K562 (cell line): ENCODE data around the gene VCAN. TPM values are rescaled to one million over a fixed set of nuclear protein-coding genes. Genes with fewer than 3 reads are reported as not detected.

ENCODE experiments used
- ATAC-seq: fragments of 200-7000 bp; cut with Tn5 transposase; 3 replicates; pipeline ENCODE4 v1.9.1; 2020; ENCODE audit warnings: moderate library complexity
- BruUV-seq: library from RNA; stranded (reverse); fragments of 400-500 nt; replicated peaks from 2 replicates; lab custom pipeline; 2021; lab: Mats Ljungman, UMichigan
- CTCF ChIA-PET: fragments of 300-600 bp; formaldehyde crosslinking; extraction: SDS; loops from one replicate; lab custom pipeline; 2021; ENCODE audit warnings: low intra/inter-chr PET ratio; lab: Yijun Ruan, JAX
- POLR2A ChIA-PET: fragments of 300-600, 350-650 bp; sonication (Branson Sonifier 250); formaldehyde crosslinking; extraction: SDS; loops from one replicate; lab custom pipeline; 2021; ENCODE audit warnings: antibody characterized with exemption, inconsistent platforms; lab: Yijun Ruan, JAX
- DNase-seq, 4 experiments: peaks; one replicate each; pipeline versions ENCODE4 v3.0.0 to v3.0.0-alpha.2; 2011 to 2018; ENCODE audit warnings: low spot score in 3 of 4, mixed read lengths in 3 of 4; ENCODE audit errors: extremely low read depth in 1 of 4
- FAIRE-seq: peaks from 2 replicates; lab custom pipeline; 2011; peaks lifted over from hg19 to GRCh38; lab: Jason Lieb, UNC
- H2AFZ ChIP-seq: 2 replicates; pipeline ENCODE4 v1.6.0; 2011; ENCODE audit warnings: low read depth, low read length, control low read depth, inconsistent platforms
- H3K27ac ChIP-seq: fragments of 200-600 bp; 3 replicates; pipeline ENCODE4 v1.8.0; 2011; ENCODE audit warnings: low read depth, mild to moderate bottlenecking, control low read depth, inconsistent platforms, low read length, moderate library complexity, mixed read lengths; ENCODE audit errors: extremely low read depth
- H3K27me3 ChIP-seq, 2 experiments: fragments of 300-600 bp in 1 of 2; 2 replicates in 1 of 2; 3 replicates in 1 of 2; pipeline versions ENCODE4 v1.6.0 to v1.8.0; 2011; ENCODE audit warnings: inconsistent platforms in 2 of 2, low read length in 2 of 2, mild to moderate bottlenecking in 1 of 2, mixed read lengths in 1 of 2, moderate library complexity in 1 of 2; ENCODE audit not compliant: control insufficient read depth in 2 of 2, insufficient read depth in 2 of 2
- H3K36me3 ChIP-seq: fragments of 300-600 bp; 3 replicates; pipeline ENCODE4 v1.8.0; 2011; ENCODE audit warnings: mild to moderate bottlenecking, low read length, inconsistent platforms; ENCODE audit not compliant: control insufficient read depth, insufficient read depth
- H3K4me1 ChIP-seq, 2 experiments: fragments of 200-600 bp in 1 of 2; replicated peaks in 1 of 2; 2 replicates in 1 of 2; 3 replicates in 1 of 2; pipeline versions ENCODE4 v1.5.1 to v1.8.0; 2011; ENCODE audit warnings: inconsistent platforms in 2 of 2, low read length in 2 of 2, mild to moderate bottlenecking in 1 of 2, mixed read lengths in 1 of 2, moderate library complexity in 1 of 2; ENCODE audit not compliant: control insufficient read depth in 2 of 2, insufficient read depth in 2 of 2
- H3K4me2 ChIP-seq: 2 replicates; pipeline ENCODE4 v1.6.1; 2011; ENCODE audit warnings: low read length, control low read depth, inconsistent platforms, mixed read lengths; ENCODE audit not compliant: insufficient read depth
- H3K4me3 ChIP-seq: fragments of 200-600 bp; sonication (generic), shearing (Covaris generic); 2 replicates; pipeline ENCODE4 v1.5.1; 2016; ENCODE audit warnings: control low read depth, inconsistent platforms
- H3K79me2 ChIP-seq: fragments of 200-600 bp; 3 replicates; pipeline ENCODE4 v1.8.0; 2011; ENCODE audit warnings: low read length, inconsistent platforms; ENCODE audit not compliant: control insufficient read depth, insufficient read depth
- H3K9ac ChIP-seq, 2 experiments: 2 replicates each; pipeline versions ENCODE4 v1.6.0 to v1.6.1; 2011; ENCODE audit warnings: low read depth in 2 of 2, low read length in 2 of 2, control low read depth in 1 of 2, inconsistent platforms in 1 of 2, mild to moderate bottlenecking in 1 of 2, mixed read lengths in 1 of 2; ENCODE audit not compliant: insufficient read depth in 1 of 2
- H3K9me1 ChIP-seq: one replicate; pipeline ENCODE4 v1.6.0; 2011; ENCODE audit warnings: inconsistent platforms, mild to moderate bottlenecking, low read length, moderate library complexity; ENCODE audit not compliant: control insufficient read depth, insufficient read depth
- H3K9me3 ChIP-seq: replicated peaks from 2 replicates; pipeline ENCODE4 v1.5.1; 2011; ENCODE audit warnings: low read depth, low read length, inconsistent platforms; ENCODE audit not compliant: control insufficient read depth, insufficient read depth
- H4K20me1 ChIP-seq: replicated peaks from 2 replicates; pipeline ENCODE4 v1.6.1; 2011; ENCODE audit warnings: low read length, inconsistent platforms, mixed read lengths; ENCODE audit not compliant: control insufficient read depth, insufficient read depth
- CBX3 ChIP-seq, 2 experiments: IDR thresholded peaks; 1 replicate in 1 of 2; 2 replicates in 1 of 2; pipeline ENCODE4 v1.6.1; 2012; ENCODE audit warnings: inconsistent platforms in 2 of 2, low read length in 2 of 2, borderline replicate concordance in 1 of 2, control low read depth in 1 of 2
- RBM17 ChIP-seq: fragments of 200-400 bp; formaldehyde crosslinking; IDR thresholded peaks from 2 replicates; pipeline ENCODE4 v1.6.1; 2017; ENCODE audit warnings: low read depth, mild to moderate bottlenecking, low read length, borderline replicate concordance
- WGBS: fragments of 100-300 bp; shearing (Covaris generic); methylation state at CpG from one replicate; pipeline ENCODE4 v1.1.6; 2016; ENCODE audit warnings: low coverage, mixed read lengths; ENCODE audit not compliant: insufficient coverage; ENCODE audit errors: missing lambda C conversion rate; 5-methylcytosine and 5-hydroxymethylcytosine counted together
- in situ Hi-C: fragments of 300-500 bp; cut with MboI; formaldehyde crosslinking; loops from 4 replicates; pipeline ENCODE4 v1.15.0; 2018; ENCODE audit warnings: inconsistent platforms, mixed read lengths
- intact Hi-C: fragments of 100-400 bp; cut with micrococcal nuclease; formaldehyde crosslinking; loops from 2 replicates; pipeline ENCODE4 v1.14.2; 2022
- polyA plus RNA-seq, 8 experiments: library from polyadenylated mRNA; depleted of rRNA in 4 of 8; stranded (reverse) in 5 of 8; unstranded in 3 of 8; fragments of >200 nt; fragmentation: Nextera tagmentation in 2 of 8; fragmentation: Illumina TruSeq in 1 of 8; extraction: Ambion mirVana in 2 of 8; extraction: Trizol in 1 of 8; gene quantifications; 2 replicates each; pipeline versions ENCODE4 v1.2.1 to v1.2.3, GENCODE V29; 2011 to 2014; ENCODE audit warnings: inconsistent platforms in 1 of 8, missing spikeins in 1 of 8
- total RNA-seq, 7 experiments: library from RNA; depleted of rRNA in 6 of 7; stranded (reverse); fragments of >200 nt in 6 of 7; fragmentation: Illumina TruSeq in 2 of 7; extraction: Trizol in 2 of 7; gene quantifications; 2 replicates each; pipeline versions ENCODE4 v1.2.1 to v1.2.3, GENCODE V29; 2011 to 2021; ENCODE audit warnings: low replicate concordance in 1 of 7

VCAN gene
- total and polyA plus RNA-seq, 9 of the 15 experiments (the other 6 are each of a cell fraction or from before 2014, with no cell fraction given): 0.01 to 0.33 (median 0.05) TPM

GRCh38 chr5:83503662-83504061 lies 32.1 kb downstream of the VCAN start:
- Histone ChIP-seq H4K20me1 (no peaks in the 10 kb centered on the region), H3K9me1 (no peaks in the 10 kb centered on the region), H3K4me3 (no peak overlapping the region), H3K79me2 (no peaks in the 10 kb centered on the region), H3K9me3 (no peaks in the 10 kb centered on the region)
- in situ Hi-C loops: no loop called here
- intact Hi-C loops: no loop called here
- no peak for TF ChIP-seq RBM17
- TF ChIP-seq, all 486 proteins: peak for 0
- no peak for DNase-seq
- BruUV-seq: no TSS peak
- no peak for ATAC-seq
- FAIRE-seq: no peak
- no peaks in the 10 kb centered on the region for H3K4me1 ChIP-seq
- no peak overlapping the region for H3K4me2 ChIP-seq
- H3K36me3 ChIP-seq: no peaks in the 10 kb centered on the region
- ChIA-PET CTCF (no interaction called here), POLR2A (no interaction called here)
- H2AFZ ChIP-seq: no peak overlapping the region
- no peaks in the 10 kb centered on the region for H3K27me3 ChIP-seq
- no peak overlapping the region for H3K9ac ChIP-seq
- H3K27ac ChIP-seq: no peak overlapping the region

GRCh38 chr5:83507431-83507830 lies 35.9 kb downstream of the VCAN start:
- ATAC-seq (no peak), FAIRE-seq (no peak), DNase-seq (no peak)
- POLR2A ChIA-PET: interaction anchor here (0.8 kb wide), 1 partner anchor 12 kb away, joined by 4 read pairs; no protein-coding TSS in a partner anchor
- H3K9me3 ChIP-seq: no peaks in the 10 kb centered on the region
- no peaks in the 10 kb centered on the region for H3K9me1 ChIP-seq
- no peaks in the 10 kb centered on the region for H3K36me3 ChIP-seq
- TF ChIP-seq CBX3 (IDR thresholded peaks at IDR 0.05; ENCODE audit: borderline replicate concordance in 1 of 2, low read length in 2 of 2): no peak
- H2AFZ ChIP-seq: no peak overlapping the region
- H4K20me1 ChIP-seq: no peaks in the 10 kb centered on the region
- 0% methylated on average over 1 of the region's 1 CpG for WGBS
- H3K27me3 ChIP-seq: no peaks in the 10 kb centered on the region
- H3K27ac ChIP-seq: no peak overlapping the region
- H3K4me1 ChIP-seq: 0 out of 5 replicates have a peak, but pooled peaks cover 0 to 2% of the 10 kb centered on the region in 2 experiments
- no TSS peak for BruUV-seq
- no peaks in the 10 kb centered on the region for H3K79me2 ChIP-seq
- H3K4me2 ChIP-seq: no peak overlapping the region
- no peak overlapping the region for H3K9ac ChIP-seq
- CTCF ChIA-PET: no interaction called here
- no peak overlapping the region for H3K4me3 ChIP-seq
- intact Hi-C loops: no loop called here
- in situ Hi-C loops: no loop called here
